Measurements from ENCODE around the gene RFK.

Gene RFK

GRCh38 chr9:76341616-76342015, 52.6 kb downstream of the RFK start:
- H3K36me3 Mint-ChIP-seq (ENCODE audit: low read depth): no peaks in the 10 kb centered on the region
- H3K4me1 Mint-ChIP-seq: no peaks in the 10 kb centered on the region
- no peak for TF ChIP-seq CTCF (IDR thresholded peaks at IDR 0.05; ENCODE audit: unreplicated experiment in 3 of 3)
- no peak overlapping the region for H3K4me3 Mint-ChIP-seq
- no peak overlapping the region for H3K27ac Mint-ChIP-seq
- H3K27me3 Mint-ChIP-seq (ENCODE audit: low read depth): no peaks in the 10 kb centered on the region
- H3K9me3 Mint-ChIP-seq: peaks cover 6% of the 10 kb centered on the region

GRCh38 chr9:76338418-76338817, 55.8 kb downstream of the RFK start:
- Mint-ChIP-seq H3K9me3 (peaks cover under 1% of the 10 kb centered on the region), H3K27ac (no peak overlapping the region), H3K27me3 (ENCODE audit: low read depth) (no peaks in the 10 kb centered on the region), H3K36me3 (ENCODE audit: low read depth) (peaks cover 3% of the 10 kb centered on the region), H3K4me1 (no peaks in the 10 kb centered on the region), H3K4me3 (no peak overlapping the region)
- TF ChIP-seq CTCF (IDR thresholded peaks at IDR 0.05; ENCODE audit: unreplicated experiment in 3 of 3): no peak

- no peaks in the 10 kb centered on the region for H3K27me3 Mint-ChIP-seq (ENCODE audit: low read depth)
- TF ChIP-seq CTCF (IDR thresholded peaks at IDR 0.05; ENCODE audit: unreplicated experiment in 3 of 3): no peak
- H3K27ac Mint-ChIP-seq: no peak overlapping the region
- H3K4me1 Mint-ChIP-seq: no peaks in the 10 kb centered on the region
- H3K36me3 Mint-ChIP-seq (ENCODE audit: low read depth): peaks cover 3% of the 10 kb centered on the region
- H3K9me3 Mint-ChIP-seq: no peaks in the 10 kb centered on the region
- H3K4me3 Mint-ChIP-seq: no peak overlapping the region
Observed at GRCh38 chr9:76336027-76336426, 58.2 kb downstream of the RFK start.

All from nephron (organoid).